ENCODE data around the gene PDS5B.
A peak's percentile ranks its signal among the peaks of the same experiment; 100 is the strongest.
"Not testable (repeated sequence)": the region's sequence is repeated elsewhere in the genome, so short reads cannot be mapped to it uniquely, and the experiment has no call there.

The PDS5B gene

GRCh38 chr13:32791545-32792172, 205.4 kb downstream of the PDS5B start:
- DNase-seq (ENCODE audit: low read depth), result peak; percentile 15

GRCh38 chr13:32796754-32797153, 210.5 kb downstream of the PDS5B start:
- no peak for DNase-seq (ENCODE audit: low read depth)

- DNase-seq (ENCODE audit: low read depth), result no peak
Observed at GRCh38 chr13:32802159-32802558, 215.9 kb downstream of the PDS5B start.

GRCh38 chr13:32804673-32805230, 218.5 kb downstream of the PDS5B start:
- peak; percentile 47 for DNase-seq (ENCODE audit: low read depth)

GRCh38 chr13:32811297-32811800, 225.1 kb downstream of the PDS5B start:
- peak; percentile 17 for DNase-seq (ENCODE audit: low read depth)

- no peak for DNase-seq (ENCODE audit: low read depth)
Observed at GRCh38 chr13:32821149-32821688, 235.0 kb downstream of the PDS5B start.

GRCh38 chr13:32822771-32823170, 236.5 kb downstream of the PDS5B start:
- no peak for DNase-seq (ENCODE audit: low read depth)

GRCh38 chr13:32823597-32823996, 237.3 kb downstream of the PDS5B start:
- DNase-seq (ENCODE audit: low read depth), result no peak

- DNase-seq (ENCODE audit: low read depth), result peak; percentile 13
Observed at GRCh38 chr13:32824061-32824460, 237.8 kb downstream of the PDS5B start.

- peak; percentile 96 for DNase-seq (ENCODE audit: low read depth)
Observed at GRCh38 chr13:32824675-32825074, 238.4 kb downstream of the PDS5B start.

GRCh38 chr13:32825481-32825880, 239.2 kb downstream of the PDS5B start:
- no peak for DNase-seq (ENCODE audit: low read depth)

- not testable (repeated sequence) for DNase-seq (ENCODE audit: low read depth)
Observed at GRCh38 chr13:32826372-32826771, 240.1 kb downstream of the PDS5B start.

Data from ELR (cell line).